Mesenchymal stem cell (in vitro differentiated cells and primary cell): Measurements from ENCODE around the gene RFTN1.
A peak's percentile ranks its signal among the peaks of the same experiment; 100 is the strongest.

Source experiments
- DNase-seq: peaks from one replicate; pipeline ENCODE4 v3.0.0-alpha.2; 2013
- H2AFZ ChIP-seq: one replicate; pipeline ENCODE4 v1.6.1; 2013; ENCODE audit warnings: low read depth, mild to moderate bottlenecking, control low read depth, inconsistent platforms, low read length, moderate library complexity
- H2AK5ac ChIP-seq: 2 replicates; pipeline ENCODE4 v1.6.1; 2013; ENCODE audit warnings: low read length, moderate library complexity, mild to moderate bottlenecking, inconsistent platforms; ENCODE audit not compliant: severe bottlenecking
- H2BK120ac ChIP-seq: one replicate; pipeline ENCODE4 v1.6.1; 2013; ENCODE audit warnings: low read depth, mild to moderate bottlenecking, inconsistent platforms, low read length, moderate library complexity
- H2BK12ac ChIP-seq, 2 experiments: one replicate each; pipeline ENCODE4 v1.6.1; 2013; ENCODE audit warnings: inconsistent platforms in 2 of 2, low read length in 2 of 2, mild to moderate bottlenecking in 2 of 2, moderate library complexity in 2 of 2, control low read depth in 1 of 2
- H2BK15ac ChIP-seq: one replicate; pipeline ENCODE4 v1.6.1; 2013; ENCODE audit warnings: mild to moderate bottlenecking, low read depth, inconsistent platforms; ENCODE audit not compliant: poor library complexity, severe bottlenecking
- H2BK5ac ChIP-seq: 2 replicates; pipeline ENCODE4 v1.6.1; 2013; ENCODE audit warnings: low read depth, mild to moderate bottlenecking, low read length, control low read depth, inconsistent platforms; ENCODE audit not compliant: poor library complexity, severe bottlenecking
- H3K14ac ChIP-seq, 2 experiments: one replicate each; pipeline ENCODE4 v1.6.1; 2013; ENCODE audit warnings: inconsistent platforms in 2 of 2, low read length in 2 of 2, control low read depth in 1 of 2, mild to moderate bottlenecking in 1 of 2, moderate library complexity in 1 of 2
- H3K18ac ChIP-seq, 2 experiments: one replicate each; pipeline ENCODE4 v1.6.1; 2013; ENCODE audit warnings: inconsistent platforms in 2 of 2, low read length in 2 of 2, control low read depth in 1 of 2, low read depth in 1 of 2, mild to moderate bottlenecking in 1 of 2
- H3K23ac ChIP-seq, 2 experiments: one replicate each; pipeline ENCODE4 v1.6.1; 2013; ENCODE audit warnings: inconsistent platforms in 2 of 2, low read length in 2 of 2, mild to moderate bottlenecking in 2 of 2, moderate library complexity in 2 of 2, control low read depth in 1 of 2
- H3K27ac ChIP-seq: 2 replicates; pipeline ENCODE4 v1.5.1; 2013; ENCODE audit warnings: mild to moderate bottlenecking, moderate library complexity, low read length, control low read depth, inconsistent platforms; ENCODE audit not compliant: poor library complexity, severe bottlenecking
- H3K27me3 ChIP-seq, 2 experiments: 2 replicates each; pipeline versions ENCODE4 v1.6.1 to v1.7.0; 2013; ENCODE audit warnings: low read length in 2 of 2, mild to moderate bottlenecking in 2 of 2, moderate library complexity in 2 of 2, control low read depth in 1 of 2, inconsistent platforms in 1 of 2; ENCODE audit not compliant: control insufficient read depth in 1 of 2, insufficient read depth in 1 of 2
- H3K36me3 ChIP-seq, 2 experiments: 2 replicates each; pipeline versions ENCODE4 v1.6.1 to v1.7.0; 2013; ENCODE audit warnings: low read length in 2 of 2, control low read depth in 1 of 2, inconsistent platforms in 1 of 2, low read depth in 1 of 2, mild to moderate bottlenecking in 1 of 2; ENCODE audit not compliant: insufficient read depth in 2 of 2, control insufficient read depth in 1 of 2
- H3K4ac ChIP-seq, 2 experiments: one replicate each; pipeline ENCODE4 v1.6.1; 2013; ENCODE audit warnings: inconsistent platforms in 2 of 2, low read length in 2 of 2, mild to moderate bottlenecking in 2 of 2, moderate library complexity in 2 of 2, control low read depth in 1 of 2, low read depth in 1 of 2
- H3K4me1 ChIP-seq: 2 replicates; pipeline ENCODE4 v1.6.1; 2013; ENCODE audit warnings: low read depth, low read length, control low read depth; ENCODE audit not compliant: control insufficient read depth, insufficient read depth
- H3K4me2 ChIP-seq: 2 replicates; pipeline ENCODE4 v1.6.1; 2013; ENCODE audit warnings: low read length, mild to moderate bottlenecking, inconsistent platforms; ENCODE audit not compliant: poor library complexity, severe bottlenecking
- H3K4me3 ChIP-seq, 2 experiments: 2 replicates each; pipeline versions ENCODE4 v1.5.1 to v1.7.0; 2013; ENCODE audit warnings: low read length in 2 of 2, mild to moderate bottlenecking in 2 of 2, control low read depth in 1 of 2, low read depth in 1 of 2; ENCODE audit not compliant: insufficient read depth in 1 of 2
- H3K79me1 ChIP-seq: replicated peaks from 2 replicates; pipeline ENCODE4 v1.6.1; 2013; ENCODE audit warnings: mild to moderate bottlenecking, control low read depth, low read length, inconsistent platforms; ENCODE audit not compliant: poor library complexity, severe bottlenecking
- H3K9ac ChIP-seq: 2 replicates; pipeline ENCODE4 v1.7.0; 2013; ENCODE audit warnings: mild to moderate bottlenecking, low read length, moderate library complexity
- H3K9me3 ChIP-seq: 2 replicates; pipeline ENCODE4 v1.7.0; 2013; ENCODE audit warnings: mild to moderate bottlenecking, low read length; ENCODE audit not compliant: control insufficient read depth
- H4K8ac ChIP-seq: one replicate; pipeline ENCODE4 v1.6.1; 2013; ENCODE audit warnings: inconsistent platforms, mild to moderate bottlenecking, low read length, moderate library complexity
- H4K91ac ChIP-seq: one replicate; pipeline ENCODE4 v1.6.1; 2013; ENCODE audit warnings: mild to moderate bottlenecking, low read length, inconsistent platforms
- WGBS: methylation state at CpG from one replicate; pipeline ENCODE4 v1.1.7; 2013; ENCODE audit warnings: mixed read lengths; 5-methylcytosine and 5-hydroxymethylcytosine counted together

Gene RFTN1

DNA sequence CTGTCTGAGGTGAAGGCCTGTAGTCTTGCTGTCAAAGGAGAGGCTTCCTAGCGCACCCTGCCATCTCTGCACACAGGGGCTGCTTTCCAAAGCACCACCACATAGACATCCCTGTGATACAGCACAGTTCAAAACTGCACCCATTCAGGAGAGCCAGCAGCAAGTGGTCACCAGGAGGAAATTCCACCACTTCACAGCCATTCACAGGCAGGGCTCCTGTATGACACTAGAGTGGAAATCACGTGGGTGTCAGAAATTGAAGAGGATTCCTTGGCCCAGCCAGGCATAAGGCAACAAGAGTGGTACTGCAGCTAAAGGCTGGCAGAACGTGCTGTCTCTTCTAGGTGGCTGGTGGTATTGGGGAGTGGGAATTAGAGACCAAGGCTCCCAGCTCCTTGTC, 102.8 kb downstream of the RFTN1 start:
- peaks cover 8 to 23% of the 10 kb centered on the region in 2 experiments for H3K36me3 ChIP-seq
- H3K27me3 ChIP-seq: no peaks in the 10 kb centered on the region
- H3K9ac ChIP-seq: no peak overlapping the region
- peak overlapping the region in 1 of 2 experiments; percentile 11 for H3K4ac ChIP-seq
- H4K91ac ChIP-seq: peak overlapping the region; percentile 73
- H3K9me3 ChIP-seq: no peaks in the 10 kb centered on the region
- no peak overlapping the region for H3K4me3 ChIP-seq
- H3K14ac ChIP-seq: no peak overlapping the region
- H3K18ac ChIP-seq: peak overlapping the region in 1 of 2 experiments; percentile 67
- peak overlapping the region in 1 of 2 experiments; percentile 16 for H3K23ac ChIP-seq
- H3K27ac ChIP-seq: no peak overlapping the region
- H2BK15ac ChIP-seq: no peak overlapping the region
- 62% methylated on average over 2 of the region's 3 CpGs for whole genome bisulfite sequencing
- peak overlapping the region in 1 of 2 experiments; percentile 76 for H2BK12ac ChIP-seq
- peak overlapping the region; percentile 66 for H4K8ac ChIP-seq
- H2BK5ac ChIP-seq: no peak overlapping the region
- DNase-seq: peak; percentile 43
- peaks cover 38% of the 10 kb centered on the region for H3K79me1 ChIP-seq
- H2AK5ac ChIP-seq: peak overlapping the region; percentile 87
- H2BK120ac ChIP-seq: no peak overlapping the region
- no peak overlapping the region for H2AFZ ChIP-seq
- H3K4me1 ChIP-seq: peaks cover 24% of the 10 kb centered on the region
- H3K4me2 ChIP-seq: no peak overlapping the region

DNA sequence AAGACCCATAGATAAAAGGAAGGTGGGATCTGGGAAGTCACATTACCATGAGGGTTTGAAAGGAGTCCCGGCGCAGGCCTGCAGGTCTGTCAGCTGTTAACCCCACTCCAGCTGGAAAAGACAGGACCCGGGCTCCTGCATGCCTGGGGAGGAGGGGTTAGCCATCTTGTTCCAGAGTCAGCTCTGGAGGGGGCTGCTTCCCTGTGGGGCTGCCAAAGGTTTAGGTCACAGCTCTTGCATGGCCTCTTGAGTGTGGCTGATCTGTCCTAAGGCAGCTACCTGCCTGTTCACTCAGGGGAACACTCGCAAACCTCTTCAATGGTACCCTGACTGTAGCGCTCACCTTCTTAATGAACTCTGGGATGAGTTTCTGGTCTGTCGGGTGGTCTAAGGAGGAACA, 104.5 kb downstream of the RFTN1 start:
- Histone ChIP-seq H3K14ac (no peak overlapping the region), H2AK5ac (no peak overlapping the region), H3K4me1 (peaks cover 20% of the 10 kb centered on the region), H3K23ac (no peak overlapping the region), H3K27me3 (no peaks in the 10 kb centered on the region), H3K27ac (no peak overlapping the region), H2AFZ (no peak overlapping the region), H2BK12ac (no peak overlapping the region), H3K18ac (no peak overlapping the region), H4K91ac (no peak overlapping the region), H3K9ac (no peak overlapping the region), H2BK15ac (no peak overlapping the region), H3K79me1 (peaks cover 31% of the 10 kb centered on the region), H3K36me3 (peaks cover 8 to 23% of the 10 kb centered on the region in 2 experiments), H3K9me3 (no peaks in the 10 kb centered on the region), H3K4ac (no peak overlapping the region), H4K8ac (no peak overlapping the region), H3K4me3 (no peak overlapping the region), H3K4me2 (no peak overlapping the region), H2BK5ac (no peak overlapping the region), H2BK120ac (no peak overlapping the region)
- whole genome bisulfite sequencing: 82% methylated on average over 6 of the region's 6 CpGs
- no peak for DNase-seq

DNA sequence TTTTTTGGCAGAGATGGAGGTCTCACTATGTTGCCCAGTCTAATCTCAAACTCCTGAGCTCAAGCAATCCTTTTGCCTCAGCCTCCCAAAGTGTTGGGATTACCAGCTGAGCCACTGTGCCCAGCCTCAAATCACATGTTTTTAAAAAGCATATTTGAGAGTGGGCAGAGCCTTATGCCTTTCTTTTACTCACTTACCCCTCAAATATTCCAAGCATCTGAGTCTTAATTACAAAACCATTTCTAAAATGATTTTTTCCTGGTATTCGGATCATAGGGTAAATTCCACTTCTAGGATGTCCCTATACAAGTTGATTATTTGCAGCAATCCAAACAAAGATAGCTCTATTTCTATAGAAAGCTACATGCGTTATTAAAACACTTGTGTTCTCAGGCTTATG, 106.1 kb downstream of the RFTN1 start:
- Histone ChIP-seq H3K4me3 (no peak overlapping the region), H2BK120ac (no peak overlapping the region), H3K36me3 (peaks cover 13 to 23% of the 10 kb centered on the region in 2 experiments), H3K4ac (no peak overlapping the region), H4K8ac (no peak overlapping the region), H3K23ac (no peak overlapping the region), H2BK5ac (no peak overlapping the region), H2BK15ac (no peak overlapping the region), H3K4me1 (peaks cover 22% of the 10 kb centered on the region), H3K79me1 (peaks cover 25% of the 10 kb centered on the region), H2BK12ac (no peak overlapping the region), H3K27me3 (no peaks in the 10 kb centered on the region), H4K91ac (no peak overlapping the region), H2AFZ (no peak overlapping the region), H2AK5ac (no peak overlapping the region), H3K14ac (no peak overlapping the region), H3K4me2 (no peak overlapping the region), H3K18ac (no peak overlapping the region), H3K27ac (peak overlapping the region; percentile 41), H3K9me3 (no peaks in the 10 kb centered on the region), H3K9ac (no peak overlapping the region)
- no peak for DNase-seq
- 95% methylated on average over 2 of the region's 2 CpGs for WGBS

DNA sequence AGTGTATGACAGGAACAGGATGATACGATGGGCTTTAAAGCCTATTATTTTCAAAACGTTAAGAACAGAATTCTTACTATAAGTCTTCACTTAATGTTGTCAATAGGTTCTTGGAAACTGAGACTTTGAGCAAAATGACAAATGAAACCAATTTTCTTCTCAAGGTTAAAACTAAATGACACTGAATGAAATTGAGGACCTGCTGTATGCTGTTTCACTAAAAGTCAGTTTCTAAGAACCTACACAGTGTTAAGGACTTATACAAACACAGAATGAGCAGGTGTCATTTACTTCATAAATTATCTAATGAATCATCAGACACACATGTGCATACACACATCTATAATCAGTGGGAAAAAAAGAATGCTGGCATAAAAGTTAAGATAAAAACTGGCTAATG, 106.9 kb downstream of the RFTN1 start:
- H2BK12ac ChIP-seq: no peak overlapping the region
- H2BK120ac ChIP-seq: no peak overlapping the region
- no peak overlapping the region for H3K23ac ChIP-seq
- no peak overlapping the region for H3K9ac ChIP-seq
- DNase-seq: no peak
- no peak overlapping the region for H3K4me2 ChIP-seq
- H2AK5ac ChIP-seq: peak overlapping the region; percentile 44
- H3K79me1 ChIP-seq: peaks cover 29% of the 10 kb centered on the region
- no peak overlapping the region for H2AFZ ChIP-seq
- H3K4ac ChIP-seq: no peak overlapping the region
- no peak overlapping the region for H3K18ac ChIP-seq
- H3K4me3 ChIP-seq: no peak overlapping the region
- H3K4me1 ChIP-seq: peaks cover 25% of the 10 kb centered on the region
- WGBS: no CpG with 5 or more reads among the region's 2 CpGs
- peaks cover 19 to 23% of the 10 kb centered on the region in 2 experiments for H3K36me3 ChIP-seq
- no peak overlapping the region for H2BK5ac ChIP-seq
- H3K9me3 ChIP-seq: no peaks in the 10 kb centered on the region
- no peak overlapping the region for H2BK15ac ChIP-seq
- no peaks in the 10 kb centered on the region for H3K27me3 ChIP-seq
- no peak overlapping the region for H3K27ac ChIP-seq
- H4K91ac ChIP-seq: no peak overlapping the region
- H3K14ac ChIP-seq: no peak overlapping the region
- H4K8ac ChIP-seq: no peak overlapping the region
